ENCODE data around the gene PSMA2. TPM values are rescaled to one million over a fixed set of nuclear protein-coding genes. Genes with fewer than 3 reads are reported as not detected.
A peak's percentile ranks its signal among the peaks of the same experiment; 100 is the strongest.

Gene PSMA2
- total RNA-seq, 1 donor from 2014 or later: 77.7 TPM

DNA sequence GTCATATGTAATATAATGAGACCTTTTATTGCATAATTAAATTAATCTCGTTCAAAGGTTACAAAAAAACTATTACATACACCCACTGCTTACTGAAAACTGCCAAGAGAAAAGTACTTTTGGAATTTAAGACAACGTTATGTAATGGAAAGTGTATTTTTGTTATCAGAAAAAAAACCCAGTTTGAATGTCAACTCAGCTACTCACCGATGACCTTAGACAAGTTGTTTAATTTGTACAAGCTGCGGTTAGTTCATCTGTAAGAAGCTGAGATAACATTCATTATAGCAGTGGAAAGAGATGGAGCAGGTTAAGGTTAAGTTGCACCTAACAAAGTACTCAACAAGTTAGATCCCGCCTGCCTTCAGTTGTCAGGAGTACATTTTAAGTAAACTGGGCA lies 1.1 kb downstream of the PSMA2 start:
- H3K9me3 ChIP-seq (replicated peaks): no peaks in the 10 kb centered on the region
- intact Hi-C loops (cut with micrococcal nuclease): no loop called here
- peaks cover 26% of the 10 kb centered on the region for H3K36me3 ChIP-seq
- peak overlapping the region; percentile 88 for H3K4me3 ChIP-seq
- peaks cover 74% of the 10 kb centered on the region for H3K4me1 ChIP-seq
- TF ChIP-seq CTCF (IDR thresholded peaks at IDR 0.05; ENCODE audit: borderline replicate concordance): no peak
- H3K27me3 ChIP-seq (ENCODE audit: low read depth): no peaks in the 10 kb centered on the region
- DNase-seq: no peak
- H3K27ac ChIP-seq (replicated peaks): no peak overlapping the region

DNA sequence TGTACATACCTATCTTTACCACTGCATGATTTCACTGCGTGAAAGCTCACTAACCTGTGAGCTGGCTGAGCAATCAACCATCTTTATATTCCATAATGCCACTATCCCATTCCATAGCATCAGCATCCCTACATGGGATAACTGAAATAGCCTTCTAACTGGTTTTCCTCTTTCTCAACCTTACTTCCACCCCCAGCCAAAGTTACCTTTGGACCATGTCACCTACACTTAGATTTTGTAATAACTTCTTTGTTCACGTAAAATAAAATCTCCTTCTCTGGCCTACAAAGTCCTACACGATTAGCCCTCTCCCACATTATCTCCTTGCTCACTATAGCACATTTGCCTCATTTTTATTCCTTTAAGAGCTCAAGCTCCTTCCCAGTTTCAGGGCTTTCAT lies 2.5 kb downstream of the PSMA2 start:
- intact Hi-C loops (cut with micrococcal nuclease): no loop called here
- H3K36me3 ChIP-seq: peaks cover 30% of the 10 kb centered on the region
- H3K4me1 ChIP-seq: peaks cover 68% of the 10 kb centered on the region
- H3K4me3 ChIP-seq: no peak overlapping the region
- H3K9me3 ChIP-seq (replicated peaks): no peaks in the 10 kb centered on the region
- DNase-seq: no peak
- no peak overlapping the region for H3K27ac ChIP-seq (replicated peaks)
- no peak for TF ChIP-seq CTCF (IDR thresholded peaks at IDR 0.05; ENCODE audit: borderline replicate concordance)
- no peaks in the 10 kb centered on the region for H3K27me3 ChIP-seq (ENCODE audit: low read depth)

DNA sequence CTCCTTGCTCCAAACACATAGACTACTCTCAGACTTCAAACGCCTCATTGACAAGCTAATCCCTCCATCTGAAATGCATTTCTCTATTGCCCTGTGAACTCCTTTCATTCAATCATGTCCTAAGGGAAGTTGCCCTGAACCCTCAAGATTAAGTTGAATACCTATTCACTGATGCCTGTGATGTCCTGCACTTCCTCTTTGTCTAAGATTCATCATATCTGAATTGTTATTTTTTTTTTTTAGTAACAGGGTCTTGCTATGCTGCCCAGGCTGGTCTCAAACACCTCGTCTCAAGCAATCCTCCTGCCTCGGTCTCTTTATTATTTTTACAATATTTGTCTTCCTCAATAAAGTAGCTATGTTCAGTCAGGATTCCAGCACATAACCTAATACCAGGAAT lies 3.2 kb downstream of the PSMA2 start:
- Histone ChIP-seq H3K36me3 (peaks cover 37% of the 10 kb centered on the region), H3K9me3 (replicated peaks) (no peaks in the 10 kb centered on the region), H3K4me3 (no peak overlapping the region), H3K27ac (replicated peaks) (no peak overlapping the region), H3K4me1 (peaks cover 62% of the 10 kb centered on the region), H3K27me3 (ENCODE audit: low read depth) (no peaks in the 10 kb centered on the region)
- intact Hi-C loops (cut with micrococcal nuclease): no loop called here
- no peak for TF ChIP-seq CTCF (IDR thresholded peaks at IDR 0.05; ENCODE audit: borderline replicate concordance)
- DNase-seq: no peak

- no peak for TF ChIP-seq CTCF (IDR thresholded peaks at IDR 0.05; ENCODE audit: borderline replicate concordance)
- Histone ChIP-seq H3K9me3 (replicated peaks) (no peaks in the 10 kb centered on the region), H3K27ac (replicated peaks) (no peak overlapping the region), H3K27me3 (ENCODE audit: low read depth) (no peaks in the 10 kb centered on the region), H3K36me3 (peaks cover 62% of the 10 kb centered on the region), H3K4me1 (peaks cover 39% of the 10 kb centered on the region), H3K4me3 (no peak overlapping the region)
- intact Hi-C loops (cut with micrococcal nuclease): no loop called here
- no peak for DNase-seq
These were observed 5.8 kb downstream of the PSMA2 start for GRCh38 chr7:42926204-42926603.

- TF ChIP-seq CTCF (IDR thresholded peaks at IDR 0.05; ENCODE audit: borderline replicate concordance): no peak
- no peaks in the 10 kb centered on the region for H3K27me3 ChIP-seq (ENCODE audit: low read depth)
- intact Hi-C loops (cut with micrococcal nuclease): no loop called here
- no peak overlapping the region for H3K27ac ChIP-seq (replicated peaks)
- H3K9me3 ChIP-seq (replicated peaks): no peaks in the 10 kb centered on the region
- peaks cover 33% of the 10 kb centered on the region for H3K4me1 ChIP-seq
- DNase-seq: no peak
- peaks cover 68% of the 10 kb centered on the region for H3K36me3 ChIP-seq
- no peak overlapping the region for H3K4me3 ChIP-seq
These were observed 6.3 kb downstream of the PSMA2 start for GRCh38 chr7:42925630-42926029.

All from left ventricle myocardium inferior (tissue), 1 donor.